GM21423 (cell line): ENCODE measurements around the gene GRID1.
"Not testable (repeated sequence)": the region's sequence is repeated elsewhere in the genome, so short reads cannot be mapped to it uniquely, and the experiment has no call there.

Source experiments
- ATAC-seq: cut with Tn5 transposase; IDR thresholded peaks from one replicate; pipeline ENCODE4 v1.9.1; 2021; ENCODE audit warnings: mild to moderate bottlenecking, moderate library complexity; ENCODE audit not compliant: unreplicated experiment

Gene GRID1

DNA sequence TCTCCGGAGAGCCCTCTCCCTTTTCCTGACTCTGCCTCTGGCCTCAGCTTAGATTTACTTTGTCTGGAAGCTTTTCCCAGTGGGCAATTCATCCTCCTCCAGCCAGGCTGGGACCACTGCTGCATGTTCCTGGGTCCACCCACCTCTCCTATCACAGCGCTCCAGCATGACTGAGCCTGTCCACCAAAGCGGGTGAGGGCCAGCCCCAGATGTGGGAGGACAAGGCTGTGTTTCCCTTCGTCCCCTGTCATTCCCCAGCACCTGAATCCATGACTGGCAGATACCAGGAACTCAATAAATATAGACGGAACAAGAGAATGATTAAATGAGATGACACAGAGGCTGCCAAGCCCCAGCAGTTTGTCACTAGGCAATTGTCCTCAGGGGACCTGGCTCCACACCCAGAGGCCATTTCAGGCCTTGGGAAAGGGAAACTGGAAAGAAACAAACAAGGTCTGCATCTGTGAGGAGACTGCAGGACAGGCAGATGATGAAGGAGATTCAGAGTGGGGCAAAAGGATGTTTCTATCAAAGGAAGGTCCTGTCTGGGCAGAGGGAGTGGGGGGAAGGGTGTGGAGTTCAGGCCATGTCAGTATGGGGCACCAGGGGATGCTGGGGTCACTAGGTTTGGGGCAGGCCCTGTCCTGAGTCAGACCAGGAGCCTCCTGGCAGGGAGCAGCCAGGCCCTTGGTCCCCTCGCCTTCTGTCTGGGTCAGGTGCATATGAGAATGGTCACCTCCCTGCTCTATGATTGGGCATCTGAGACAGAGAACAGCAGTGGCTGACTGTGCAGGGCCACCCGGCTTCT is 576.4 kb downstream of the GRID1 start:
- no peak for ATAC-seq

DNA sequence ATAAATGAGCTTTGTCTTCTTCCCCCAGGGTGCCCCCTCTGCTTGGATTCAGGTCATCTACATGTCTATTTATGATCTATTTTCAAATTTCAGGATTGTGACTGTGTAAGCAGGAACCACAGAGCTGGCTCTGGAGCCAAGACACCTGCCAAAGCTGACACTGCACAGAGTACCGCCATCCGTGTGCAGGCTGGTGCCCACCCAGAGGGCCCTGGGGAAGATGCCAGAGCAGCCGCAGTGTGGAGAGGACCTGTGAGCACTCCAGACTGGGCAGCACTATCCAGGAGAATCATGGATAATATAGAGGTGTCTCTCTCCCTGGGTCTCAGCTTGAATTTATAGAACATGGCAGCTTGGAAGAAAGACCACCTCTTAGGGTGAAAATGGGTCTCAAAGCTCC is 577.5 kb downstream of the GRID1 start:
- no peak for ATAC-seq

DNA sequence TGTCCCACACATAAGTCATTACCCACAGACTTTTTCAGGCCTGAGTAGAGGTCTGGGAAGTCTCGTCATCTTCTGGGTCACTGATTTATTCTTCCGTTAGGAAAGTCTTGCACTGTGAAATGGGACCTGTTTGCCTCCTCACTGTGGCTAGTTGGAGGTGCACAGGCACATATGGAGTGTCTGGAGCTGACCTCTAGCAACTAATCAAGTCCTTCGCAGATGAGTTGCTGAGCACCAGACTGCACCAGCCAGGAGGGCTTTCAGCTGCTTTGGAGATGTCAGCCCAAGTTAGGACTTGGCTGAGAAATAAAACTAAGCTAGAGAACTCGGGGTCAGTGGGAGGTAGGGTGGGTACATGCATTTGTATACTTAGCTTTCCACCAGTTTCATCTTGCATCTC is 578.0 kb downstream of the GRID1 start:
- no peak for ATAC-seq

DNA sequence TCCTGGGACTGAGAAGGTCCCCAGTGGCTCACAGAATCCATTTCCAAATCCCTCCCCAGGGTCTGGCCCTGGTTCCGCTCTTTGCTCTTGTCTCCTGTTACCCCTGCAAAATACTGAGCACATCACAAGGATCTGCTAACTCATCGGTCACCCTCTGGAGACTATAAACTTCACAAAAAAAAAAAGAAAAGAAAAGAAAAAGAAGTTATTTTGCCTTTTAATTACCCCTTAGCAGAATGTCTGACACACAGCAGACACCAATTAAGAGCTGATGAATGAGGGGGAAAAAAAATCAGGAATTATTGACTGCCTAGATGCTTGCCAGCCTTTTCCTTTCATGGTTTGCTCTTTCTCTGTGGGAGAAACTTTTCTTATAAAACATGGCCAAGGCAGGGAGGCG is 578.7 kb downstream of the GRID1 start:
- no peak for ATAC-seq

DNA sequence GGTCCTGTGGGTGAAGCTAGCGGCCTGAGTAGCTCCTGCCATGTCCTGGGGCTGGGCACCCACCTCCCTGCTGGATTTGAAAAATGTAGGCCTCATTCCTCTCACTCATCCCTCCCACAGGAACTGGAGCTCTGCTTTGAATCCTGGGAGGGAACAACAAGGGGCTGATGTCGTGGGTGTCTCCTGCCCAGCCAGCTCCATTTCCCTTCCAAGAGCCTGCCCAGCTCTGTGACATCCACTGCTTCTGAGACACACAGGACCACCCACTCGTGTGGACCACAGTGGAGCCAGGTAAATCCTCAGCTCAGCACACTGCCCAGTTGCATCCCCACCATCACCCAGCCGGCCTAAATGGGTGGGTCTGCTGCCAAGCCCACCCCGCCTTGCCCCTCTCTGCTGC is 579.2 kb downstream of the GRID1 start:
- ATAC-seq: no peak

DNA sequence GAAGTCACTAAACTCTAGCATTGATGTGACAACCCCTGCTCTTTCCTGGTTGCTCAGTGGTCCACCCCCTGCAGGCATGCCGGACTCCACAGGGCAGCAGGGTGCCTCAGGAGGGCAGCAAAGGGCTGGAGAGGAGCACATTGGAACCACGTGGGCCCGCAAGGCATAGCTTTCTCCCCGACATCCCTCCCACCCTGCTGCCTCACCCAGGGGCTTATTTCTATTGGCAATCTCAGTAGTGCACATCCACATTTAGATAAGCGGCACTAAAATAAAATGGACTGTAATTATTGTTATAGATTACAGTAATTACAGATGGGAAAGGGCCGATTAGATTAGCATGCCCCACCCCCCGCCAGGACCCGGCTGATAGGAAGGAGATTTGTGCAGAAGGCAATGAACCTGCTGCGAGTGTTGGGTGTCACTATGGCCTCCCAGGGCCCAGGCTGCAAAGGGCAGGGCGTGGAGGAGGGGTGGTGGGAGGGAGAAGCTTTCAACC is 580.1 kb downstream of the GRID1 start:
- no peak for ATAC-seq

DNA sequence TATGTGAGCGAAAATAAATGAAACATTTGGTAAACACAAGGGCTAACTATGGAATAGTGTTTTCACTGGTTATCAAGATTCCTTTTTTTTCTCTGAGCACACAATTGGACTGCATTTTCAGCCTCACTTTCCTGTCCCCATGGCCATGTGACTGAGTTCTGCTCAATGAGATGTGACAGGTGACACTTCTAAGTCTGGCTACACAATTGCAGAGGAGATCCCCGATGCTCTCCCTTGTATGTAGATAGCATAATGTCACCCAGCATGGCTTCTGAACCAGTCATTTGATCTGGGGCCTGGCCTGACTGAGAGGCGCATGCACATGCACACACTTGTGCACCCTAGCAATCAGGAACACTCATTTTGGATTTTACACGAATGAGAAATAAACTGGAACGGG is 581.8 kb downstream of the GRID1 start:
- ATAC-seq: no peak

DNA sequence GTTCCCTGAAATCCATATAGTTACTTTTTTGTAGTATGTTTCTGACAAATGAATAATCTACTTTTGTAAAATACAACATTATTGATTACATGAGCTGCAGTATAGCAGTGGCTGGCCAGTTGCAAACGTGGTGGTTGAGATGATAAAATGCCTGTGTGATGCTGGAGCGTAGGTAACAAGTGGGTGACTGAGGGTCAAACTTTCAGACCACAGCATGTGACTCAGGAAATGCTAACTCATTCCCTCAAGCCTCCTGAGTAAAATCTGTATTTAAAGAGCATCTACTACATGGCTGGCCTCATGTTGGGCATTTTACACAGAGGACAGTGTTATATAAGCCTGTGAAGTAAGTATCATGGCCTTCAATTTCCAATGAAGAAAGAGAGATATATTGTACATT is 585.2 kb downstream of the GRID1 start:
- ATAC-seq: no peak

DNA sequence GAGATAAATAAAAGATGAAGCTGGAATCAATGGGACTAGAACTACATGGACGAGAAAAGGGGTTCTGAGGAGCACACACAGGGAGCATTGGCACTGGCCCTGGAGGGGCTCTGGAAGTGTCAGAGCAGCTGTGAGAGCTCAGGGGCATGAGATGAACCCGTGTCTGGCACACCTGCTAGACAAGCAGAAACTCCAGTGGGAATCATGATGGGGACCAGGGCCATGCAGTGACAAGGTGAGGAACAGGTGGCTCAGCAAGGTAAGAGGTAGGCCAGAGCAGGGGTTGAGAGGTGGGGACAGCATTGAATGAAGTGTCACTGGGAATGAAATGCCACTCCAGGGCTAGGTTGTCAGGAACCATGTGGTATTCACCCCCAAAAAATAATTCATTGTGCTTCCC is 588.5 kb downstream of the GRID1 start:
- ATAC-seq: no peak

DNA sequence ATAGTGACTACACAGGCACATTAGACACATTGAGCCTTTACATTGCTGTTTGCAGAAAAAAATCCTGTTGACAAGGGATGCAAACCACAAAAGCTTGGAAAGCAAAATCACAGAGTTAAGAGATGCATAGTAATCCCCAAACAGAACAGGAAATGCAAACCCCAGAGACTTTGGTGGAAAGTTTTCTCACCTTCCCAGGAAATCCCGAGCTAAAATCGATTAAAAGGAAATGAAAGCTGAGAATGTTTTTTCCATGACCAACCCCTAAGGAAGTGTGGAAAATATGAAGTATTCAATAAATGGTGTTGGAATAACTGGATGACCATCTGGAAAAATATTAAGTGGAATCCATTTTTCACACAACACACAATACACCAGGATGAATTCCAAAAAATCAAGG is 598.7 kb downstream of the GRID1 start:
- no peak for ATAC-seq

DNA sequence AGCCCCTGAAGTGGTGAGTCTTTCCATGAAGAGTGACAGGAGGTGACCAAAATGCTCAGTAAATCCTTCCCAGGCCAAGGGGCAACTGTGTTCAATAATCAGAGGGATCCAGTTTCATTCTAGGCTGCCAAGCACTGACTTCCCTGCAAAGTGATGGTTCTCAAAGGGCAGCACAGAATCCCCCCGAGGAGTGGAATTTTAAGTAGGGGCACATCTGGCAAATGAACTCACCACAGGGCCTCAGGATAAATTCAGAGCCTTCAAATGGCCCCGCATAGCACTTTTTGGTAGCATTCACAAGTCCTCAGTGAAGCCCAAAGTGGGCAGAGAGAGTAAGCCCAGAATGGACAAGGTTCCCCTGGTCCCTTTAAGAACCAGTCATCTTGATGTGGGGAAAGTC is 602.5 kb downstream of the GRID1 start:
- no peak for ATAC-seq

DNA sequence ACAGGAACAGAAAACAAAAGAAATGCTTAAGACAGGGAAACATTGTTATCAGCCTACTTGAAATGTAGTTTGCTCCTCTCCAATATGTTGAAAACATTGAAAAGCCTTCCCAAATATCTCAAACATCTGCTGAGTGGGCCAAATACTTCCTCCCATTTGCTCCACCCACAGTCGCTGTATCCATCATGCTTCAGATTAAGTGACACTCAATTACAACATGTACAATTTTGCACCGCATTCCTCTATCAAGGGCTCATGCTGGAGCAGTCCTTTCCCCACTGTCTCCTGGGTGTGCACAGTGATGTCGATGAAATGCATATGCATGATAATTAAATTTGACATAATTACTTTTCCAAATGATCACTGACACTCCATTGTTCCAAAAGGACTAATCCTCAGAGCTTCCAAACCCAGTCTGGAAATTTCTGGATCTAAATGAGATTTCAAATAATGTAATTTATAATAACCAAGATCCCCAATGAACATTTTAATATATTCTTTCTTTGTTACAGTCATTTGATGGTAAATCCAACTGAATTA is 604.6 kb downstream of the GRID1 start:
- no peak for ATAC-seq

DNA sequence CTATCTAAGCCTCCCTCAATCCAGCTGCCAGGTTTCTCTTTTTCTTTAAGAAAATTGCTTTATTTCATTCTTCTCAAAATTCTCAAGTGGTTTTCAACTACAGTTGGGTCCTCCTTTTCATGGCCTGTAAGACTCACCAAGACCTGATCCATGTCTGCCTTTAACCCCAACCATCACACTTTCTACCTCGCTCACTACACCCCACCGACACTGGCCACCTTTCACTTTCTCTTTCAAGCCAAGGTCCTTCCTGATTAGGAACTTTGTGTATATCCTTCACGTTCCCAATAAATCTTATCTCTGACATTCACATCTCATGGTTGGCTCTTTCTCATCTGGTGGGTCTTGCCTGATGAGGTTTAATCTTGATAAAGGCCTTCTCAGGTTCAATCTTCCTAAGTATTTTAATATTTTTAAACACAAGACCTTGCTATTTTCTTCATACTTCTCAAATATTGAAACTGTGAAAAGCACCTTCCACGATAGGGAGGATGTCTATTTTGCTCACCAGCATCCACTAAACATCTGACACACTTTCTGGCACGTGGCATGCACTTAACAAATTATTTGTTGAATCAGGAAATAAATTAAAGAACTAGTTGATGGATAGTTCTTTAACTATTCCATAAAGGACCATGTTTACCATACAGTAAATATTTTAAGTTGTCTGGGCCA is 624.8 kb downstream of the GRID1 start:
- ATAC-seq: peak; percentile 88

DNA sequence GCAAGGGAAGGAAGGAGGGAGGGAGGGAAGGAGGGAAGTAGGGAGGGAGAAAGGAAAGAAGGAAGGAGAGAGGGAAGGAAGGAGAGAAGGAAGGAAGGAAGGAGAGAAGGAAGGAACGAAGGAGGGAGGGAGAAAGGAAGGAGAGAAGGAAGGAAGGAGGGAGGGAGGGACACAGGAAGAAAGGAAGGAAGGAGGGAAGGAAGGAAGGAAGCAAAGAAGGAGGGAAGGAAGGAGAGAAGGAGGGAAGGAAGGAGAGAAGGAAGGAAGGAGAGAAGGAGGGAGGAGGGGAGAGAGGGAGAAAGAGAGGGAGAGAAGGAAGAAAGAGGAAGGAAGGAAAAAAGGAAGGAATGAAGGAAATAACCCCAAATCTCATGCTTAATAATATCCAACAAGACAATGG is 630.6 kb downstream of the GRID1 start:
- ATAC-seq: no peak

DNA sequence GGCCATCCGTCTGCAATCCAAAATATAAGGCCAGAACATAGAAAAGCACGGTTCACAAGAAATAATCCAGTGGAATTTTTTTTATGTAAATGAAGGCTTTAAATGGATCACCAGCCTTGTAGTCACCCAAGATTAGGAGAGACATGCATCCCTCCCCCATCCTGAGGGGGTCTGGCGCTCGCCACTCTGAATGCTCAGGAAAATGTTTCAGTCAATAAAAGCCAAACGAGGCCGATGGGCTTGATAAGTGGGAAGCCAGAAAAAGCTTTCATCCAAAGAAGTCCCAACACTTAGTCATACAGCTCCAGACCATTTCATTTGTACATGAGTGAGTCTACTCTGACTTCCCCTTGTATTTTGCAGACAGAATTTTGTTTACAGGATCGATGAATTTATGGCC is 631.8 kb downstream of the GRID1 start:
- ATAC-seq: no peak

DNA sequence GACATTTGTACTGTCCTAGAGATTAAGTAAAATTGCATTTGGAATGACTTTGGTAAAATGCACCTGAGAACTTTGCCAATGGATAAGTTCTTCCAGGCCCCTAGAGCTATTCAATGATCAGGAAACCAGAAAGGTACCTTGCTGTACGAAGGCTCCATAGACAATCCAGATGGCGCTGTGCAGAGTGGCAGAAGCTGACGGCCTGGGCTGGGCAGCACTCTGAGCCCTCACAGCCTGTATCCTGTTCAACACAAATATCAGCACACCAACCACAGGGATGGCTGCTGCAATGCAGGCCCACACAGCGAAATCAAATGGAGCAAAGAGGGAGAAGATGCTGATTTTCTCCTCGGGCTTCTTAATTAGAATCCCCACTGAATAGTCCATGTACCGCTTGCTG is 642.4 kb downstream of the GRID1 start:
- ATAC-seq: no peak

DNA sequence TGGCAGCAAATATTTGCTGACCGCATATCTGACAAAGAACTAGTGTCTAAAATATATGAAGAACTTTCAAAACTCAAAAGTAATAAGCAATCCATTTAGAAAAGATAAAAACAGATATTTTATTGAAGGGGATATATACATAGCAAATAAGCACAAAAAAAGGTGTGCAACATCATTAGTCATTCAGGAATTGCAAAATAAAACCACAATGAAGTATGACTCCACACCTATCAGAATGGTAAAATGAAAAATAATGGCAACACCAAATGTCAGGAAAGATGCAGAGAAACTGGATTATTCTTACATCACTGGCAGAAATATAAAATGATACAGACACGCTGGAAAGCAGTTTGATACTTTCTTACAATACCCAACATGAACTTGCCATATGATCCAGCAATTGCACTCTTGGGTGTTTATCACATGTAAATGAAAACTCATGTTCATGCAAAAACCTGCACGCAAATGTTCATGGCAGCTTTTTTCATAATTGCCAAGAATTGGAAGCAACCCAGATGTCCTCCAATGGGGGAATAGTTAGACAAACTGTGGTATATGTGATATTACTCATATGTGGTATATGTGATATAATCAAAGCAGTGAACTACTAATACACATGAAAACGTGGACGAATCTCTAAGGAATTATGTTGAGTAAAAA is 645.5 kb downstream of the GRID1 start:
- ATAC-seq: no peak

DNA sequence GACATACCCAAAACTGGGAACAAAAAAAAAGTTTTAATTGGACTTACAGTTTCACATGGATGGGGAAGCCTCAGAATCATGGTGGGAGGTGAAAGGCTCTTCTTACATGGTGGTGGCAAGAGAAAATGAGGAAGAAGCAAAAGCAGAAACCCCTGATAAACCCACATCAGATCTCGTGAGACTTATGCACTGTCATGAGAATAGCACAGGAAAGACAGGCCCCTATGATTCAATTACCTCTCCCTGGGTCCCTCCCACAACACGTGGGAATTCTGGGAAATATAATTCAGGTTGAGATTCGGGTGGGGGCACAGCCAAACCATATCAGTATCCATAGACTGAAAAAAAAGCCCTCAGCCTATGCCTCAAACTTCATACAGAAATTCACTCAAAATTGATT is 647.2 kb downstream of the GRID1 start:
- ATAC-seq: no peak

DNA sequence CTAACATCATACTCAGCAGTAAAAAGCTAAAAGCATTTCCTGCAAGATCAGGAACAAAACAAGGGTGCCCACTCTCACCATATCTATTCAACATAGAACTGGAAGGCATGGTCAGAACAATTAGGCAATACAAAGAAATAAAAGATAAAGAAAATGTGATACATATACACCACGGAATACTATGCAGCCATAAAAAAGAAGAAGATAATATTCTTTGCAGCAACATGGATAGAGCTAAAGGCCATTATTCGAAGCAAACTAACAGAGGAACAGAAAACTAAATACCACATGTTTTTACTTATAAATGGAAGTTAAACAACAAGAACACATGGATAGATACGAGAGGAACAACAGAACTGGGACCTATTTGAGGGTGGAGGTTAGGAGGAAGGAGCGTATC is 652.7 kb downstream of the GRID1 start:
- ATAC-seq: no peak

DNA sequence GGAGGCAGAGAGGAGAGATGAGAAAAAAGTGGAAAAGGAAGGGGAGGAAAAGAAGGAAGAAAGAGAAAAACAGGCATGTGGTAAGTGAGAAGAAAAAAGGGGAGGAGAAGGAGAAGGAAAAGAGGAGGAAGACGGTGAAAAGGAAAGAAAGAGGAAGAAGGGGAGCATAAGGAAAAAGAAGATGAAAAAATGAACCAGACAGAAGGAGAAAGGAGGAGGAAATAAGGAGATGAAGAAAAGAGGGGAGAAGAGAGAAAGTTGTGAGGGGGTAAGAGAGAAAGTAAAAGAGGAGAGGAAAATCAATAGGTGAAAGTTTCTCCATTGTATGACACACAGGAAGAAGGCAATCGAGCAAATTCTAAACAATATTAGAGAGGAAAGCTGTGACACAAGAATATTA is 663.8 kb downstream of the GRID1 start:
- ATAC-seq: no peak

DNA sequence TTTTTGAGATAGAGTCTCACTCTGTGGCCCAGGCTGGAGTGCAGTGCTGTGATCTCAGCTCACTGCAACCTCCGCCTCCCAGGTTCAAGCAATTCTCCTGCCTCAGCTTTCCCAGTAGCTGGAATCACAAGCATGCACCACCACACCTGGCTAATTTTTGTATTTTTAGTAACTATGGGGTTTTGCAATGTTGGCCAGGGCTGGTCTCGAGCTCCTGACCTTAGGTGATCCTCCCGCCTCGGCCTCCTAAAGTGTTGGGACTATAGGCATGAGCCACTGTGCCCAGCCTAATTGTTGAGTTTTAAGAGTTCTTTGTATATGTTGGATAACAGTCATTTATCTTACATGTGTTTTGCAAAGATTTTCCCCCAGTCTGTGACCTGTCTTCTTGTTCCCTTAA is 667.5 kb downstream of the GRID1 start:
- ATAC-seq: not testable (repeated sequence)

DNA sequence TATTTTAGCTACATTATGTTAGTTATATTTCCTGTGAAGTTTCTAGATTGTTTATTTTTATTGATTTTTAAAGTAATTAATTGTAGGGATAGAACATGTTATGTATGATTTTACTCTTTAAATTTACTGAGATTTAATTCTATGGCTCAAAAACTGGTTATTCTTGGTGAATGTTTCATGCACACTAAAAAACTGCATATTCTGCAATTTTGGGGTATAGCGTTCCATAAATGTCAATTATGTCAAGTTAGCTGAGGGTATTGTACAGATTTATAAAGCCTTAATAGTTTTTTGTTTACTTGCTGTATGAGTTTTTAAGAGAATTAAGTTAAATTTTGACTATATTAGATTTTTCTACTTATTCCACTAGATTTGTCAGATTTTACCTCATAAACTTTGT is 669.7 kb downstream of the GRID1 start:
- no peak for ATAC-seq
